IPS-20b (cell line): ENCODE measurements around the gene OXA1L.

ENCODE experiments used
- H3K27ac ChIP-seq: one replicate; pipeline ENCODE4 v1.5.1; 2013; ENCODE audit warnings: low read length
- H3K27me3 ChIP-seq: 2 replicates; pipeline ENCODE4 v1.6.1; 2013; ENCODE audit warnings: mild to moderate bottlenecking, low read length, inconsistent platforms; ENCODE audit not compliant: insufficient read depth
- H3K36me3 ChIP-seq: 2 replicates; pipeline ENCODE4 v1.6.1; 2013; ENCODE audit warnings: low read depth, mild to moderate bottlenecking, inconsistent platforms, low read length, moderate library complexity; ENCODE audit not compliant: insufficient read depth
- H3K4me1 ChIP-seq: 2 replicates; pipeline ENCODE4 v1.6.1; 2013; ENCODE audit warnings: mild to moderate bottlenecking, control low read depth, inconsistent platforms, low read length, moderate library complexity; ENCODE audit not compliant: insufficient read depth
- H3K4me3 ChIP-seq: 2 replicates; pipeline ENCODE4 v1.5.1; 2013; ENCODE audit warnings: mild to moderate bottlenecking, low read length, inconsistent platforms
- H3K9ac ChIP-seq: 2 replicates; pipeline ENCODE4 v1.6.1; 2013; ENCODE audit warnings: low read depth, mild to moderate bottlenecking, inconsistent platforms, low read length, moderate library complexity
- H3K9me3 ChIP-seq: 2 replicates; pipeline ENCODE4 v1.6.1; 2013; ENCODE audit warnings: mild to moderate bottlenecking, low read depth, low read length, inconsistent platforms; ENCODE audit not compliant: insufficient read depth

OXA1L gene

DNA sequence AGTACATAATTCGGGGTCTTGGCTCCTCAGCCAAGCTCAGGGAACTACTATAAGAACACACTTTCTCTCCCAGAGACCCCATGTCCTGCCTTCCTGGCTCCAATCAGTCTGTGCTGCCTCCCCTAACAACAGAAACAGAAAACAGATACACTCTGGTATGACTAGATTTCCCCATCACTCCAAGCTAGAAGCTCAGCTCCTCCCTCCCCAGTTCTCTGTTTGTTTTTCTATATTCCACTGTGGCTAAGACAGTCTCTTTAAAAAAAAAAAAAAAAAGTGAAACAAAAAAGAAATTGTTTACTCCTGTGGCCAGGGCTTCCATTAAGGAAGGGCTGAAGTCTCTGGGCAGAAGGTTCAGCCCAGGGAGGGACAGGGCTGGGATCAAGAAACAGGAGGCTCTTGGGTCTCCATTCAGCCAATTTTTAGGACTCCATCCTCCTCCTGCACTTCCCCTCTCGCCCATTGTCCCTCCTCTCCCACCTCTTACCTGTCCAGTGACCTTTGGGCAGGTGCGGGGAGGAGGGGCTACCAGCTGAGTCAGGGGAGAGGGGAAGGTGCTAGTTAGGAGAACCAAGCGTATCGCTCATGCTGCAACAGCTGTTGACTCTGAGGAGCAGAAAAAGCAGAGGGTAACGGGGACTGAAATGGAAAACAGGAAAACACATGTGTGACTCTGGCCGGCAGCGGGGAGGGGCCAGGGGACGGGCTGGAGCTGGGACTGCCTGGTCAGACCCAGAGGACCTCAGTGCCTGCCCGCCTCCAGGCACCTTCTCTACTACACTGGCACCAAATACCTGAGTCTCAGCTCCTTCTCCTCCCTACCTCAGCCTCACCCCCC lies 52.9 kb downstream of the OXA1L start:
- peak overlapping the region; percentile 10 for H3K27ac ChIP-seq

GRCh38 chr14:22820731-22821130 lies 54.2 kb downstream of the OXA1L start:
- Histone ChIP-seq H3K4me1 (peaks cover 32% of the 10 kb centered on the region), H3K9ac (no peak overlapping the region), H3K27ac (no peak overlapping the region)

More for the DNA sequence above, 52.9 kb downstream of the OXA1L start:
- H3K27me3 ChIP-seq: peaks cover 8% of the 10 kb centered on the region; the same call in 1 of the 2 replicates
- H3K9me3 ChIP-seq: no peaks in the 10 kb centered on the region
- H3K4me3 ChIP-seq: peak overlapping the region; percentile 19
- no peaks in the 10 kb centered on the region for H3K36me3 ChIP-seq
- H3K9ac ChIP-seq: peak overlapping the region; percentile 1; the same call in 1 of the 2 replicates
- H3K4me1 ChIP-seq: peaks cover 27% of the 10 kb centered on the region

GRCh38 chr14:22821193-22822015 lies 54.9 kb downstream of the OXA1L start:
- no peak overlapping the region for H3K27ac ChIP-seq
- peaks cover 32% of the 10 kb centered on the region for H3K4me1 ChIP-seq
- peaks cover 8% of the 10 kb centered on the region; the same call in 1 of the 2 replicates for H3K27me3 ChIP-seq
- H3K4me3 ChIP-seq: peak overlapping the region; percentile 88
- H3K36me3 ChIP-seq: no peaks in the 10 kb centered on the region
- H3K9me3 ChIP-seq: no peaks in the 10 kb centered on the region
- peak overlapping the region; percentile 98; the same call in 1 of the 2 replicates for H3K9ac ChIP-seq

More at GRCh38 chr14:22820731-22821130, 54.2 kb downstream of the OXA1L start:
- Histone ChIP-seq H3K9me3 (no peaks in the 10 kb centered on the region), H3K4me3 (peak overlapping the region; percentile 27; the same call in 1 of the 2 replicates), H3K27me3 (peaks cover 8% of the 10 kb centered on the region; the same call in 1 of the 2 replicates), H3K36me3 (no peaks in the 10 kb centered on the region)

GRCh38 chr14:22822016-22822570 lies 55.6 kb downstream of the OXA1L start:
- peaks cover 32% of the 10 kb centered on the region for H3K4me1 ChIP-seq
- peak overlapping the region; percentile 98 for H3K9ac ChIP-seq
- H3K9me3 ChIP-seq: no peaks in the 10 kb centered on the region
- no peaks in the 10 kb centered on the region for H3K36me3 ChIP-seq
- peak overlapping the region; percentile 98 for H3K27ac ChIP-seq
- H3K27me3 ChIP-seq: peaks cover 8% of the 10 kb centered on the region; the same call in 1 of the 2 replicates
- peak overlapping the region; percentile 88 for H3K4me3 ChIP-seq
